Neural cell (in vitro differentiated cells): ENCODE measurements around the gene ZRANB3.

Source experiments
- CTCF ChIP-seq: fragments of 450-650 bp; IDR thresholded peaks from 2 replicates; pipeline ENCODE4 v1.5.1; 2014; ENCODE audit warnings: antibody characterized with exemption, mild to moderate bottlenecking, moderate library complexity; ENCODE audit not compliant: poor library complexity, severe bottlenecking
- EZH2 ChIP-seq: fragments of 200-600, 300-800 bp; shearing (Covaris generic), sonication (generic); IDR thresholded peaks from 2 replicates; pipeline ENCODE4 v1.6.1; 2014; ENCODE audit warnings: antibody characterized with exemption, low read length, borderline replicate concordance, mild to moderate bottlenecking; ENCODE audit not compliant: insufficient read depth, poor library complexity, severe bottlenecking
- MXI1 ChIP-seq: fragments of 450-650 bp; conservative IDR thresholded peaks from 2 replicates; pipeline ENCODE4 v1.6.1; 2014; ENCODE audit warnings: antibody characterized with exemption, mild to moderate bottlenecking; ENCODE audit not compliant: poor library complexity, severe bottlenecking
- POLR2AphosphoS5 ChIP-seq: IDR thresholded peaks from 2 replicates; pipeline ENCODE4 v1.6.1; 2012
- RAD21 ChIP-seq: fragments of 450-650 bp; conservative IDR thresholded peaks from 2 replicates; pipeline ENCODE4 v1.6.1; 2014; ENCODE audit warnings: antibody characterized with exemption, mild to moderate bottlenecking, moderate library complexity
- REST ChIP-seq: IDR thresholded peaks from 2 replicates; pipeline ENCODE4 v1.6.1; 2012; ENCODE audit warnings: borderline replicate concordance
- SMC3 ChIP-seq: fragments of 450-650 bp; conservative IDR thresholded peaks from 2 replicates; pipeline ENCODE4 v1.6.1; 2014; ENCODE audit warnings: antibody characterized with exemption, mild to moderate bottlenecking, moderate library complexity; ENCODE audit not compliant: poor library complexity

GRCh38 chr2:135226961-135227360, 304.1 kb downstream of the ZRANB3 start:
- TF ChIP-seq EZH2 (no peak), RAD21 (no peak), CTCF (no peak), SMC3 (no peak), MXI1 (no peak), REST (no peak), POLR2AphosphoS5 (no peak)
